Smooth muscle cell of the brain vasculature (primary cell): ENCODE data around the gene KRT26.
"Not testable (repeated sequence)": the region's sequence is repeated elsewhere in the genome, so short reads cannot be mapped to it uniquely, and the experiment has no call there.

Experiments
- DNase-seq: peaks from one replicate; pipeline ENCODE4 v3.0.0-alpha.2; 2012; ENCODE audit warnings: low read depth, low spot score

The KRT26 gene

GRCh38 chr17:40794466-40794865, 22.5 kb upstream of the KRT26 start:
- DNase-seq, result no peak

GRCh38 chr17:40793832-40794231, 21.8 kb upstream of the KRT26 start:
- no peak for DNase-seq

GRCh38 chr17:40791787-40792436, 19.9 kb upstream of the KRT26 start:
- no peak for DNase-seq

GRCh38 chr17:40791111-40791510, 19.1 kb upstream of the KRT26 start:
- no peak for DNase-seq

- no peak for DNase-seq
Measured at GRCh38 chr17:40782450-40782849, 10.4 kb upstream of the KRT26 start, which contains the start of gene KRT27. TSS of gene KRT27 (minus strand) at chr17:40782550. CDS start at chr17:40782493, 57 bp downstream.

GRCh38 chr17:40779181-40779909, 7.3 kb upstream of the KRT26 start:
- no peak for DNase-seq

- no peak for DNase-seq
Measured at GRCh38 chr17:40778461-40778860, 6.5 kb upstream of the KRT26 start.

GRCh38 chr17:40777971-40778370, 6.0 kb upstream of the KRT26 start:
- no peak for DNase-seq

- no peak for DNase-seq
Measured at GRCh38 chr17:40777459-40777858, 5.5 kb upstream of the KRT26 start.

GRCh38 chr17:40775945-40776344, 3.9 kb upstream of the KRT26 start:
- no peak for DNase-seq

GRCh38 chr17:40765657-40766056, 6.3 kb downstream of the KRT26 start:
- no peak for DNase-seq

- DNase-seq, result no peak
Measured at GRCh38 chr17:40763752-40764151, 8.2 kb downstream of the KRT26 start.

- no peak for DNase-seq
Measured at GRCh38 chr17:40760105-40761016, 11.6 kb downstream of the KRT26 start.

GRCh38 chr17:40755231-40755630, 16.8 kb downstream of the KRT26 start, which contains the start of gene KRT25:
TSS of gene KRT25 (minus strand) at chr17:40755331. CDS start at chr17:40755271, 60 bp downstream.
- no peak for DNase-seq

GRCh38 chr17:40753804-40754203, 18.2 kb downstream of the KRT26 start:
- DNase-seq, result no peak

- no peak for DNase-seq
Measured at GRCh38 chr17:40751065-40751464, 20.9 kb downstream of the KRT26 start.

- no peak for DNase-seq
Measured at GRCh38 chr17:40750391-40750790, 21.6 kb downstream of the KRT26 start.

- DNase-seq, result not testable (repeated sequence)
Measured at GRCh38 chr17:40748666-40749065, 23.3 kb downstream of the KRT26 start.

- no peak for DNase-seq
Measured at GRCh38 chr17:40738553-40738952, 33.4 kb downstream of the KRT26 start.

- no peak for DNase-seq
Measured at GRCh38 chr17:40735016-40735415, 37.0 kb downstream of the KRT26 start.

- no peak for DNase-seq
Measured at GRCh38 chr17:40734018-40734417, 38.0 kb downstream of the KRT26 start.

GRCh38 chr17:40730970-40731369, 41.0 kb downstream of the KRT26 start:
- no peak for DNase-seq
